Prostate gland (tissue), 2 donors: ENCODE data around the gene ADPRS. TPM values are rescaled to one million over a fixed set of nuclear protein-coding genes. Genes with fewer than 3 reads are reported as not detected.

ENCODE experiments used
- DNase-seq: peaks from one replicate; pipeline ENCODE4 v3.0.0-alpha.2; 2019; ENCODE audit warnings: low spot score
- H3K27ac ChIP-seq, 2 donors: fragments of 200-600 bp; sonication (generic); 2 replicates each; pipeline ENCODE4 v1.5.1; 2017 to 2019
- H3K27me3 ChIP-seq: fragments of 200-600 bp; sonication (generic); replicated peaks from 2 replicates; pipeline ENCODE4 v1.5.1; 2019; ENCODE audit not compliant: insufficient read depth
- H3K36me3 ChIP-seq, 2 donors: fragments of 200-600 bp; sonication (generic); 1 replicate in 1 of 2; 2 replicates in 1 of 2; pipeline versions ENCODE4 v1.5.1 to v1.8.1; 2017 to 2019
- H3K4me1 ChIP-seq: fragments of 200-600 bp; sonication (generic); replicated peaks from 2 replicates; pipeline ENCODE4 v1.5.1; 2019
- H3K4me3 ChIP-seq, 2 donors: fragments of 200-600 bp; sonication (generic); 2 replicates each; pipeline ENCODE4 v1.5.1; 2017 to 2019
- H3K9me3 ChIP-seq: fragments of 200-600 bp; sonication (generic); 2 replicates; pipeline ENCODE4 v1.5.1; 2017
- CTCF ChIP-seq, 4 experiments: fragments of 200-600 bp in 2 of 4; fragments of 450-650 bp in 2 of 4; sonication (generic) in 2 of 4; IDR thresholded peaks; 1 replicate in 3 of 4; 2 replicates in 1 of 4; pipeline ENCODE4 v1.5.1; 2016 to 2019; ENCODE audit warnings: antibody characterized with exemption in 4 of 4, mild to moderate bottlenecking in 2 of 4, moderate library complexity in 2 of 4
- POLR2A ChIP-seq: fragments of 450-650 bp; IDR thresholded peaks from one replicate; pipeline ENCODE4 v1.6.1; 2016; ENCODE audit warnings: antibody characterized with exemption, mild to moderate bottlenecking
- POLR2AphosphoS5 ChIP-seq: sonication (generic); formaldehyde crosslinking; IDR thresholded peaks from one replicate; pipeline ENCODE4 v1.6.1; 2017; ENCODE audit warnings: antibody characterized with exemption
- WGBS: methylation state at CpG from one replicate; pipeline ENCODE4 v1.1.5; 2018; 5-methylcytosine and 5-hydroxymethylcytosine counted together
- intact Hi-C: fragments of 100-400 bp; cut with DNase I; formaldehyde crosslinking; loops from one replicate; pipeline ENCODE4 v1.14.2; 2022
- total RNA-seq, 2 donors: library from RNA; depleted of rRNA; stranded (reverse); fragments of >200 nt; gene quantifications; one replicate each; pipeline ENCODE4 v1.1.0, GENCODE V29; 2016

Gene ADPRS
- total RNA-seq, 2 donors from 2014 or later, result 50.7 to 70.0 TPM

- no peak overlapping the region for H3K27ac ChIP-seq
- H3K4me3 ChIP-seq, result no peak overlapping the region
- intact Hi-C loops, result no loop called here
- no peaks in the 10 kb centered on the region for H3K4me1 ChIP-seq
- TF ChIP-seq POLR2A (no peak), POLR2AphosphoS5 (no peak), CTCF (IDR thresholded peaks at IDR 0.05) (no peak)
- no peaks in the 10 kb centered on the region for H3K36me3 ChIP-seq
- no peak for DNase-seq
- 84% methylated on average over 3 of the region's 3 CpGs for WGBS
- no peaks in the 10 kb centered on the region for H3K9me3 ChIP-seq
- no peaks in the 10 kb centered on the region for H3K27me3 ChIP-seq
These were observed 40.2 kb downstream of the ADPRS start for GRCh38 chr1:36128905-36129206.

- Histone ChIP-seq H3K36me3 (no peaks in the 10 kb centered on the region), H3K9me3 (no peaks in the 10 kb centered on the region), H3K4me3 (no peak overlapping the region), H3K4me1 (no peaks in the 10 kb centered on the region), H3K27me3 (no peaks in the 10 kb centered on the region), H3K27ac (no peak overlapping the region)
- TF ChIP-seq CTCF (IDR thresholded peaks at IDR 0.05) (no peak), POLR2A (no peak), POLR2AphosphoS5 (no peak)
- WGBS, result 89% methylated on average over 3 of the region's 3 CpGs
- intact Hi-C loops, result no loop called here
- DNase-seq, result no peak
These were observed 43.3 kb downstream of the ADPRS start for GRCh38 chr1:36132029-36132428.

- Histone ChIP-seq H3K36me3 (no peaks in the 10 kb centered on the region), H3K27me3 (no peaks in the 10 kb centered on the region), H3K9me3 (no peaks in the 10 kb centered on the region), H3K27ac (no peak overlapping the region), H3K4me1 (no peaks in the 10 kb centered on the region), H3K4me3 (no peak overlapping the region)
- intact Hi-C loops, result no loop called here
- WGBS, result 52% methylated on average over 3 of the region's 3 CpGs
- DNase-seq, result peak; percentile 56
- peak; percentile 45 for TF ChIP-seq POLR2AphosphoS5
- TF ChIP-seq POLR2A, result peak; percentile 36
- TF ChIP-seq CTCF (IDR thresholded peaks at IDR 0.05), result no peak
These were observed 44.8 kb downstream of the ADPRS start for GRCh38 chr1:36133484-36133883.

GRCh38 chr1:36134031-36134430, 45.3 kb downstream of the ADPRS start:
- H3K27ac ChIP-seq, result no peak overlapping the region
- intact Hi-C loops, result loop anchor here (1.0 kb wide), 1 partner anchor 35 kb away; no protein-coding TSS in a partner anchor
- no peaks in the 10 kb centered on the region for H3K4me1 ChIP-seq
- no peaks in the 10 kb centered on the region for H3K9me3 ChIP-seq
- DNase-seq, result no peak
- WGBS, result 46% methylated on average over 6 of the region's 6 CpGs
- TF ChIP-seq POLR2AphosphoS5 (no peak), POLR2A (no peak), CTCF (IDR thresholded peaks at IDR 0.05) (no peak)
- H3K36me3 ChIP-seq, result no peaks in the 10 kb centered on the region
- H3K27me3 ChIP-seq, result no peaks in the 10 kb centered on the region
- no peak overlapping the region for H3K4me3 ChIP-seq

GRCh38 chr1:36134505-36135329, 46.0 kb downstream of the ADPRS start:
- H3K27me3 ChIP-seq, result no peaks in the 10 kb centered on the region
- no peaks in the 10 kb centered on the region for H3K36me3 ChIP-seq
- H3K4me1 ChIP-seq, result no peaks in the 10 kb centered on the region
- peak overlapping the region; percentile 10 to 55 for H3K27ac ChIP-seq
- DNase-seq, result no peak
- TF ChIP-seq CTCF (IDR thresholded peaks at IDR 0.05) (peak in 3 of 4 experiments; percentile 64 to 77 (median 65)), POLR2AphosphoS5 (no peak)
- WGBS, result 62% methylated on average over 7 of the region's 7 CpGs
- intact Hi-C loops, result loop anchor here (1.0 kb wide), 1 partner anchor 35 kb away; no protein-coding TSS in a partner anchor
- H3K4me3 ChIP-seq, result no peak overlapping the region
- no peaks in the 10 kb centered on the region for H3K9me3 ChIP-seq
